ENCODE results near the gene STMN1.
A peak's percentile ranks its signal among the peaks of the same experiment; 100 is the strongest.

DNA sequence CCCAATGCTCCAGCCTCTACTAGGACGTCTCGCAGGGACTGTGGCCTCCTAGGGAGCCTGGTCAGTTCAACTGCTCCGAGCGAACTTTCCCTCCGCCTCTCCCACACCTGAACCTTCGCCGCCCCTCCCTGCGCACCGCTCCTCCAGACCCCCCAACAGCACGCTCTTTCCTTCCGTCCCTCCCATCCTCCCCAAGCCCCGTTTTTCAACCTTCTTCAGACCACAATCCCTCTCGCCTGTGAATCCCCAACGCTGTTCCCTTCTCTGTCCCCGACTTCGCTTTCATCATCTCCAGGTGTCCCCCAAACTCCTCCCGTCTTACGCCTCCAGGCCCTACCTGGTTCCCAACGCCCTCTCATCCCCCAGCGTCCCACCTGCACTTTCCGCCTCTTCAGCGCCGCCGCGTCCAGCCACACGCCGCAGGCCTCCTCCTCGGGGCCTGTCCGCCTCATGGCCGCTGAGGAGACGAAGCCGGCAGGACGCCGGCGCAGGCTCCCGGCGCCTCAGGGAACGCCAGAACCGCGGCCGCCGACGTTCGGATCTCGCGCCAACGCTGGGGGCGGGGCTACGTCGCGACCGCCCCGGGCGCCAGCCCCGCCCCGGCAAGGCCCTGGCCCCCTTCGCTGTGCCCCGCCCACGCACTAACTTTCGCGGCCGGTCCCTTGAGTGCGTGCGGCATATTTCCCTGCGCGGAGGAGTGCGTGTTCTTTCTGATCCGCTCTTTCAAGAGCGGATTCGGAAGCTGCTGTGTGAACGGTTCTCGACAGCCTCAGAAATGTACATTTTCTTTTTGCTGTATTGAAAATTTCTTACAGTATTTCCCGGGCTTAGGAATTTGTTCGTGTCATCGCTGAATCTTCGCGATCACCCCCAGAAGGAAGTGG, 47.1 kb downstream of the STMN1 start, which contains the start of gene AUNIP:
- peak; percentile 90 for TF ChIP-seq POLR2AphosphoS5 (IDR thresholded peaks at IDR 0.05; ENCODE audit: low read depth, low read length)
- peak; percentile 87 for TF ChIP-seq POLR2A (IDR thresholded peaks at IDR 0.05; ENCODE audit: low read depth, low read length)
- no peak for TF ChIP-seq PAX5 (IDR thresholded peaks at IDR 0.05; ENCODE audit: insufficient read depth, low read length, severe bottlenecking)
